NCI-H2196 (cell line): ENCODE measurements around the gene RPTOR.
"Not testable (repeated sequence)": the region's sequence is repeated elsewhere in the genome, so short reads cannot be mapped to it uniquely, and the experiment has no call there.

Experiments
- DNase-seq: peaks from one replicate; lab custom pipeline; 2025; ENCODE audit not compliant: unreplicated experiment; lab: John Stamatoyannopoulos, UW

Gene RPTOR

GRCh38 chr17:80811181-80812105, 266.8 kb downstream of the RPTOR start:
- DNase-seq: no peak

DNA sequence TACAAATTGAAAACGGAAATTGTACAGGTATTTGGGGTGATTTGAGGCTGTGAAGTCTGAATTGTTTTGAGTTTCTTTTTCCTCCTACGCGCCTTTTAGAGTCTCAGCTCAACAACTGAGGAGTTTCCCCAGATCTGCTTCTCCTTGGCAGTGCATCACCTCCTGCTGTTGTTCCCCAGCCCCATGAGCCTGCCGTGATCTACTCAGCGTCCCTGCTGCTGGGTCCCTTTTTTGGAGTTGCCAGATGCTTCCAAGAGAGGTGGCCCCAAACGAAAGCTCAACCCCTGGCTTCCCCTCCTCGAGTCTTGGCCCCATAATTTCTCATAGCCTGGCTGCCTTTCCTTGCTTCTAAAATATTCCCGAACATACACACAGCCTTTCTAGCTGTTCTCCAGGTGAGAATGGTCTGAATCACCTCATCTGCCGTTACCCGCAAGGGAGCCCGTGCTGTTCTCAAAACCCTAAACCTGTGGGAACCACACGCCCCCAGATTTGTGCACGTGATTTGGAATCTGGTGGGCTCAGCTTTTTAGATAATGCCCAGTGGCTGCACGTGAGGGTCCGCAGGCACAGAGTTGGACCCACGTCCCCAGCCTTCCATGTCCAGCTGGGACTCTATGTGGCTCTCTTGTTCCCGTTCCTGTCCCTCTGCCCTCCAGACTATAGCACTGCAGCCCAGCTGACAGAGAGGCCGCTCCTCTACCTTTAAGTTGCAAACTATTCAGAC, 267.9 kb downstream of the RPTOR start:
- no peak for DNase-seq

GRCh38 chr17:80813318-80813717, 268.7 kb downstream of the RPTOR start:
- peak; percentile 40 for DNase-seq

DNA sequence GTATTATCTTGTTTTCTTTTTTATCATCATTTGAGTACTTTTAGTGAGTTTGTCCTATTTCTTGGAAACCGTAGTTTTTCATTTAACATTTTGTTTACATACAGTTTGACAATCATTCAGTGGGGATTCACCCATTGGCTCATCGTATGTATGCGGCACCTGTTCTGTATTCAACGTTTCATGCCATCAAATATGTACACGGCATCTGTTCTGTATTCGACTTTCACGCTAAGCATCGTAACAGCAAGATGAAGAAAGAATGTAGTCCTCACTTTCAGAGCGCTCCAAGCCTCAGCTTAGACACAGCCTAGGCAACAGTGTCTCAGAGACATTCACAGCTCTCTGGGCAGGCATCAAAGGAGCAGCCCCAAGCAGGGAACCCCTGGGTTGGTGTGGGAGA, 269.9 kb downstream of the RPTOR start:
- no peak for DNase-seq

DNA sequence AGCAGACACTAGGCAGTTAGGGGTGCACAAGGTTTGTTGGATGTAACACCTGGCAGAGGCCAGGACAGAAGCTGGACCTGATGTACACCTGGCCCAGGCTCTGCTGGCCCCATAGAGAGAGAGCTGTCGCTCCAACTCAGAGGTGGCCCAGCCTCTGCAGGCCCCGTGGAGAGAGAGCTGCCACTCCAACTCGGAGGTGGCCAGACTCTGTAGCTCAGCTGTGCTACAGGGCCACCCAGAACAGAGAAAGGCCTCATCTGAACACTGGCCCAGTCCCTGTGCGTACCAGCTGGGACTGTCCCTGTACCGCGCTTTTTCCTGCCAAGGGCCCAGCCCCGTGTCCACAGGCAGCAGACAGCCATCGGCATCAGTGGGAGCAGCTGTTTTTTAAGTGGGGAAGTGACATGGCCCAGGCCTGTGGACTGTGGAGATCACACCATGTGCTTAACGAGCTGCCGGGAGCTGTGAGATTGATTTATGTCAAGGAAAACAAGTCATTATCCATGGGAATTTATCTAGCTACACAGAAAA, 270.6 kb downstream of the RPTOR start:
- DNase-seq: no peak

GRCh38 chr17:80815718-80816117, 271.1 kb downstream of the RPTOR start:
- DNase-seq: not testable (repeated sequence)

- no peak for DNase-seq
Observed at GRCh38 chr17:80816241-80817103, 271.8 kb downstream of the RPTOR start.

- DNase-seq: no peak
Observed at GRCh38 chr17:80817321-80817845, 272.7 kb downstream of the RPTOR start.

DNA sequence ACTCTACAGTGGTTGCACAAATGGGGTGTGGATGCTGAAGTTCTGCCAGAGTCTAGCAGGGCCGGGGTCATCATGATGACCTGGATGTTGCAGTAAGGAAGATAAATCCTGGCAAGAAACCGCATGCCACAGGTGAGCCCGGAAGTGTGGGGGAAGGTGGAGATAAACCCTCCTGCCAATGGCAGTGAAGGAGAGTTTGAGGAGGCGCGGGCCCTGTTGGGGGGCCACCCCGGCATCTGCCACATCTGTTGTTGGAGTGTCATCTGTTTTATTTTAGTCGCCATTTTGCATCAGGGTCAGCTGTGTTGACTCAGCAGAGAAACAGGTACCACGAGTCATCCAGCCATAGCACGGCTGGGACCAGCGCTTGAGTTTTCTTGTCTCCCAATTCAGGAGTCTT, 273.2 kb downstream of the RPTOR start:
- no peak for DNase-seq

GRCh38 chr17:80818871-80819270, 274.2 kb downstream of the RPTOR start:
- DNase-seq: no peak

GRCh38 chr17:80819422-80820164, 275.0 kb downstream of the RPTOR start:
- no peak for DNase-seq

DNA sequence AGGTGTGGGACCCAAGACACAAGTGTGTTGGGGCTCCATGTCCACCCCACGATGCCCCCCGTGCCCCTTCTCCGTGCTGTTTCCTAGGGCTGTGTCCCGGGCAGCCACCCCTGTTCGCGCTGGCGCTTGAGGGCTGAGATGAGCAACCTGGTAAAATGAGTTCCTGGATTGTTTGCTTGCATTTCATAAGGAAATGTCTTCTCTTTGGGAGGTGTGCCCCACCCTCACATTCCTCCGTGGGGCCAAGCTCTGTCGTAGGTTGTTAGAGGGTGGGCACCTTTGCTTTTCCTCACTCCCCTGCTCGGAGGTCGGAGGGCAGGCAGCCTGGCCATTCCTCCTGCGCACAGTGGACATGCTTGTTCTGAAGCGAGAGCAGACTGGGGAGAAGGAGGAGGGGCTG, 275.7 kb downstream of the RPTOR start:
- no peak for DNase-seq

DNA sequence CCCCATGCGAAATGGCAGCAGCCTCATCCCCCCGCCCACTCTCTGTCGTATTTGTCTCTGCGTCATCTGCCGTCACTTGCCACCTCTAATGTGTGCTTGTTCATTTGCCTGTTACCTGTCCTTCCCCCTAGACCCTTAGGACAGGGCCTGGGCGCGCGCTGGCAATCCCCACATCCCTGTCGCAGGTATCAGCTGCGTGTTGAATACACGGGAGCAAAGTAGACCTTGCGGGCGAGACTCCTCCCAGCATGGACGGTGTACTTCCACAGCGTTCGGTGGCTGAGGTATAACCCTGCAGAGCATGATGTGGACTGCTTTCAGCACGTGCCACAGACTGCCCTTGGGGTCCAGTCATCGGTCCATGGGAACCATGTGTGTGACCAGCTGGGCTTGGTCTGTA, 276.9 kb downstream of the RPTOR start:
- no peak for DNase-seq

DNA sequence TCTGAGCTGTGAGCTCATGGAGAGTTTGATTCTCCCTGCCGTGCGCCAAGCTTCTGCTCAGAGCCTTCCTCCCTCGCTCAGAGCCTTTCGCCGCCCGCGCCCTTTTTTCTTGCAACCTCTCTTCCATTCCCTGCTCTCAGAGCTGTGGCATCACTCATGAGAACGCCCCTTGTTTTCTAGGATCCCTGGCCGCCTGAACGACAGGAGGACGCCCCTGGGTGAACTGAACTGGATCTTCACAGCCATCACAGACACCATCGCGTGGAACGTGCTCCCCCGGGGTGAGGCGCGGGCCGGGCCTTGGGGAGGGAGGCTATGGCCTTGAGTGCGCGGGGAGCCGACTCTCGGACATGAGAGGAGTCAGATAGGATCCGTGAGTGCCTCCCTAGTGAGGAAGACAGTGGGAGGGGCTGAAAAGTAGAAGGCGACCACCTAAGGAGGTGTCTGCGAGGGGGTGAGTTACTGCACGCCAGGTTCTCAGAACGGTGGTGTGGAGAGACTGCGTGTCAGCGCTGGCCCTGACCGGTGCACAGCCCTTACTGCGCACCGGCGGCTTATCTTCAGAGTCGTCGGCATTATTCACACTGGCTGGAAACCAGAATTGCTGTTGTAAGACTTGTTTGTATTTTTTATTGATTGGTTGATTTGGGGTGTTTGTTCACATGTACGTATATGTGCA, 277.5 kb downstream of the RPTOR start:
- DNase-seq: no peak

- no peak for DNase-seq
Observed at GRCh38 chr17:80822700-80823410, 278.2 kb downstream of the RPTOR start.

- no peak for DNase-seq
Observed at GRCh38 chr17:80824549-80825470, 280.2 kb downstream of the RPTOR start.

DNA sequence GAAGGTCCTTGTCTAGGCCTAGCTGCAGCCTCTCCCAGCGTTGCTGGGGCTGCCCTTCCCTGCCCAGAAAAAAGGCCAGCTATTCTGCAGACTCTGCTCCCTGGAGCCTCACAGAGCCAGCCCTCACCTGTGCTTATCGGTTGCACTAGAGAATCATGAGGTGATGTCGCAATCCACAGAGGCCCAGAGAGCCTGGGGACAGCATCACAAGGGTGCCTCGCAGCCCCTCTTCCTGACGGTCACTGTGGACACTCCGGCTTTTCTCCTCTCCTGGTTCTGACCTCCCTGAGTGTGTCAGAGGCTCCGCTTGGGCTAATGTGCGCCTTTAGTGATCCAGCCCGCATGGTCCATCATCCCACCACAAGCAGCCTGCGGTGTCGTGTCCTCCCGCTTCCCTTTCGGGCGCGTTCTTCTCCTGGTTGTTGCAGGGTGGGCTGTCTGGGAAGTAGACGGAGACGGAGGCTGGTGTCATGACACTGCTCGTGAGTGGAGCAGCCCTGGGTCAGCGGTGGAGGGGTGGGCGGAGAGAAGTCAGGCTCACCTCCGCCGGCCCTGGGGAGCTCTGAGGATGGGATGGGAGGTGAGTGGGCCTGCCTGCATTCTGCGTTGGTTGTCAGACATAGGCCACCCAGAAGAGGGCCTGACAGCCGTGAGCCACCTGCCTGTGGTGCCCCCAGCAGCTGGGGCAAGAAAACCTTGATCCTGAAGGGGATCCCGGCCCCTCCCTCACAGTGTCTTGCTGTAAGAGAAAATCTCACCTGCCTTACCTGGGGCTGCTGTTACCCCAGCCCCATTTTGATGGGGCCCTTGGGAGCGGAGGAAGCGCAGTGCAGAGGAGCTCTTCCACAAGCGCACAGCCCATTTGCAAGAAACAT, 281.1 kb downstream of the RPTOR start:
- DNase-seq: no peak
